ENCODE measurements around the gene CLDN2.

The CLDN2 gene

DNA sequence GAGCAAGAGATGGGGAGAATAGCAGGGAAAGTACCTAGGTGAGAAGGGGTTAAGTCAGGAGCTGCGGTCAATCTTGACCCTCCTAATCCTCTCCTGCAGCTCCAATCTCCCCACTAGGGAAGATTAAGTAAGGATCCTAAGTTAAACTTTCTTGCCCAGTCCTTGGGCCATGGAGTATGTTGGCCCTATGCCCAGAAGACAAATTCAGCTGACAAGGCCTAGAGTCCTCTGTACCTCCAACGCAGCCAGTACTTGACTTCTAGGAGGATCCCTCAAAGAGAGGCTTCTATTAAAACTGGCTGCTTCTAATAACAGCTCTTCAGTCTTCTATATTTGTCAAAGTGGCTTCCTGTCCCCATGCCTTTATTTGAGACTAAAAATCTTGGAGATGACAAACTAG lies 1.4 kb downstream of the CLDN2 start:
- no peak for DNase-seq (ENCODE audit: low spot score)

DNA sequence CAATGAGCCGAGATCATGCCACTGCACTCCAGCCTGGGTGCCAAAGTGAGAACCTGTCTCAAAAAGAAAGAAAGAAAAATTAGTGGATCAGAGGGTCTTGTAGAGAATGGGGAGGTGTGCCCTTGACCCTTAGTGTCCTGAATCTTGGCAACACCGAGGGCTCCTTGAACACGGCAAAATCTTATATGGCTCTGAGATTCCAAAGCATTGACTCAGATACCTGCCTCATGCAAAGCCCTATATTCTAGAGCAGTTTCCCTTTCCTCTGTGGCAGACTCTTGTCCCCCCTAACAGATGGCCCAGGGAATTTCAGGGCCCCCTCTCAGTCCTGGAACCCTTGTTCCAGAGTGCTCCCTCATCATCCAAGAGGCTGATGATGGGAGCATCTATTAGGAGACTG lies 6.8 kb downstream of the CLDN2 start:
- DNase-seq (ENCODE audit: low spot score) = no peak

DNA sequence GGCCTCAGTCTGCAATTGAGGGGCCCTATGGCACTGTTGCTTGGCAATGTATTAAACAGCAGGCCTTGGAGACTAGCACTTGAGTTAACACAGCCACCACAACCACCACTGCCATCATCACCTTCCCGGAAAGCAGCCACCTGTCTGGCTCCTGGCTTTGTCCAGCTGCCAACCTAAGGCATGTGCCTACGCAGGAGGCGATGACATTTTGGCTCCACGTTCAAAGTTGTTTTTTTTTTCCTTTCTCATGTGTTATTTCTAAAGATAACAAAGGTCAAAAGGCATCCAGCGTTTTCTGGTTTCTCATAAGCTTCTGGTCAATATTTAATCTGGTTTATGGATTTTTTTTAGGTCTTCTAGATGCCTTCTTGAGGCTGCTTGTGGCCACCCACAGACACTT lies 7.5 kb downstream of the CLDN2 start:
- no peak for DNase-seq (ENCODE audit: low spot score)

DNA sequence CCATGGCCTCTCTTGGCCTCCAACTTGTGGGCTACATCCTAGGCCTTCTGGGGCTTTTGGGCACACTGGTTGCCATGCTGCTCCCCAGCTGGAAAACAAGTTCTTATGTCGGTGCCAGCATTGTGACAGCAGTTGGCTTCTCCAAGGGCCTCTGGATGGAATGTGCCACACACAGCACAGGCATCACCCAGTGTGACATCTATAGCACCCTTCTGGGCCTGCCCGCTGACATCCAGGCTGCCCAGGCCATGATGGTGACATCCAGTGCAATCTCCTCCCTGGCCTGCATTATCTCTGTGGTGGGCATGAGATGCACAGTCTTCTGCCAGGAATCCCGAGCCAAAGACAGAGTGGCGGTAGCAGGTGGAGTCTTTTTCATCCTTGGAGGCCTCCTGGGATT lies 8.0 kb downstream of the CLDN2 start:
- DNase-seq (ENCODE audit: low spot score) = no peak

DNA sequence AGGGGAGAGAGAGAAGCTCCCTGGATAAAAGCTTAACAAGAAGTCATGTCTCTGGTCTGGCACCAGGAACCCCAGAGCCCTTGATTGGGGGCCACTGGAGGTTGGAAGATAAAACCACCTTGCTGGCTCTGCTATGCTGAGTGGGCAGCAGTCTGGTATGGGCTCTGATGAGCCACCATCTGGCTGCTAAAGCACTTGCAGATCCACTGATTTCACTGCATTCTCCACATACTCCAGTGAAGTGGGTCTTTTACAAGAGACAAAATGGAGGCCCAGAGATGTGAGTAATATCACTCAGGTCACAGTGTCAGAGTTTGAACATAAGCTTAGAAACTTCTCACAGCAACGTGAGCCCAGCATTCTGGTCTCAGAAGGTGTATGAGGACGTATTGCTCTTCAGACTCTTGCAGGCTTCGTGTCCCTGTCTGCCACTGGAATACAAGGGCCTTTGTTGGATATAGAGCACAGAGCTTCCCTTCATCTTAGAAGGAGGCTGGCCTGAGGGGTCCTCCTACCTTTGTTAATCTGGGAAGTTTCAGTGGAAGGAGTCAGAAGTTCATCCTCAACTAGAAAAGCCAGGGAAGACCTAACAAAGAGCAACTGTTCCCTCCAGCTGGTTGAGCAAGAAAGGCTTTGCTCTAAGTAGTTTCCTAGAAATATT lies 11.8 kb downstream of the CLDN2 start:
- no peak for DNase-seq (ENCODE audit: low spot score)

DNA sequence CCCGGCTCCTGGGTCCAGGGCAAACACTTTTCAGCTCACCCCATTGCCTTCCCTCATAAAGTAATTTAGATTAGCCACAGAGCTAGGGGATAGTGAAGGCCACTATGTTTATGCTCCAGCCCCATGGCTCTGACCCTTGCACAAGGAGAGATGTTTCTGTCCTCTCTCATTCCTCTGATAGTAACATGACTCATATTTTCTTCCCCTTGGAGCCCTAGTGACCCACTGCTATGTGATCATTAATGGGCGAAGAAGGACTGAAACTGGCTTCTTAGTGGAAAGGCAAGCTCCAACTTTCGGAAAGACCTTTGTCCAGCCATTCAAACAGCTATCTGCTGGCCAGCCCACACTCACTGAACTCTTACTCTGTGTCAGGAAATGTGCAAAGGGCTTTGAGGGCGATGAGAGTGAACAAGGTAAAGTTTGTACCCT lies 12.3 kb downstream of the CLDN2 start:
- no peak for DNase-seq (ENCODE audit: low spot score)

DNA sequence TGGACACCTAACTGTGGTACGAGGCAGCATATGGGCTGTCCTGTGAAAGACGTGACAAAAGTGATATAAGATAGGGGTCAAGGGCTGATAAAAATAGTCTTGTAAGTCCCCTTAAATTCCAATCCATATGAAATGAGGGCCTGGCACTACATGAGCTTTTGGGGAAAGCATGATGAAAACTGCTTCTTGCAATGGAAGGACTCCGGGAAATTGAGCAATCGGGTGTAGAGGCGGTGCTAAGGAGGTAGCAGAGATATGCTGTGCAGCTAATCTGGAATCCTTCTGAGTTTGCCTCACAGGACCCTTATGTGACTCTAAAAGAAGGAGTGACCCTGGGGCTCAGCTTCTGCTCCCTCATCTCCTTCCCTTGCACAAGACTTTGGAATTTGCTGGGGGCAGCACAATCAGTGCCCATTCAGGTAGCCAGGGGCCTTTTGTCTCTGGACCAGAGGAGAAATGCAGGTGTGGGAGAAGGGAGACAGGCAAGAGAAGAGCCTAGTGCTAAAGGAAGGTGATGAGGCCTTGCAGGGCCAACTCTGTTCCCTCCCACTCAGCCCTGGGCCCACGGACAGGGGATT lies 12.8 kb downstream of the CLDN2 start:
- no peak for DNase-seq (ENCODE audit: low spot score)

DNA sequence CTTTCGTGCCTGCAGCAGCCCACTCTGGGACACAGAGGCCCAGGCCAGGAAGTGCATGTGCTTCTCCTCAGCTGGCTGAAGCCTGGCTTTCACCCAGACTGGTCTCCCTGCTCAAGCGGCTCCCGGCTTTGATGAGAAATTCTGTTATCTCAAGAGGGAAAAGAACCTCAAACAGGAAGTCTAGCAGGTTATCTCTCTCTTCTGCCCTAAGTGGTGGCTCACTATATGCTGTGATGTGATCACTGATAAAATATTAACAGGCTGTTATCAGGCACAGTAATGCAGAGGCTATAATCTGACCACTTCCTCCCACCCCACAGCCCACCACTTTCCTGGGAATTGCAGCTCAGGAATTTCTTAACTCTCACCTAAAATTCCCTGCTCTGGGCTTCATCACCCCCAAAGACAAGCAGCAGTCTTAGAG lies 13.3 kb downstream of the CLDN2 start:
- no peak for DNase-seq (ENCODE audit: low spot score)

DNA sequence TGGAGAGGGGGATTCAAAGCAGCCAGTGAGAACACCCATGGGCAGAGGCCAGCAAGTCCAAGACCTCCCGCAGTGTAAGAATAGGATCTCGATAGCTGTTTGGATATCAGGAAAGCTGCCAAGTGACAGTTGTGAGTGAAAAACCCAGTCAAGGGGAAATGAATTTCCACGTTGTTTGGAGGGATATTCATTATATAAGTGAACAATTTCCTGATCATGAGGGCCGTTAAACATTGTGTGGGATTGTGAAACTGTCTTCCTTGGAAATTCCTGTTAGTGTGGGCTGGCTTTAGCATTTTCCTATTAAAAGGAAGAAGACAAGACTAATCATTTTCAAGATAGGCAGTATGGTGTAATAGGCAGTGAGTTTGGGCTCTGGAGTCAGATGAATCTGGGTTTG lies 15.0 kb downstream of the CLDN2 start:
- DNase-seq (ENCODE audit: low spot score) = no peak

DNA sequence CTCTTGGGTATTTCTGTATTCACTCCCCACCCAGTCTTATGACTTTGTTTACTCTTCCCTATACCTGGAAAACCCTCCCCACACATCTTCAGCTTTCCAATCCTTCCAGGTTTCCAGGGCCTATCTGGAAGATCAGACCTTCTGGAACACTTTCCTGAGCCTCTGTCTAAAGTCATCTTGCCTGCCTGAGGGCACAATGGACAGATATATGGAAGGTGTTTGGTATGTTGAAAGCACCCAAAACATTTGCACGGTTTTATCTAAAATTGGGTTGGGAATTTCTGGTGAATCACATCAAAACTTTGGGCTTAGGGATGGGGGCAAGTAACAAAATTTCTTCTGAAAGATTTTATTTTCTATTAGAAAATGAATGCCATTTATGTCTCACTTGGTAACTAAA lies 16.0 kb downstream of the CLDN2 start:
- DNase-seq (ENCODE audit: low spot score) = no peak

DNA sequence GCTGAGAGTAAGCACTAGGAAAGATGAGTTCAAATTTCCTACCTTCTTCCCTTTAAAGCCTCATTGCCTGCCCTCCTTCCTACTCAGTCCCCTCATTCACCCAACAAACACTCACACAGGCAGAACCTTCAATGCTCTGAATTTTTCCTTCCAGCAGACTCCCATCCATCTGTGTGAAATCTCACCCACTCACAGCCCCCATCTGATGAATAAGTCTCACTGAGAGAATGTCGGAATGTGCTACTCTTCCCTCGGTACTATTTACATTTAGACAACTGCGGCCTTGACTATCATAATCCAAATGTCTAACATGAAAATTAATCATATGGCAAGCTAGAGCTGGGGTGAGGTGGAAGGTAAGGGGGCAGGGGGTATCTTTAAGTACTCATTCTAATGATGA lies 19.4 kb downstream of the CLDN2 start:
- no peak for DNase-seq (ENCODE audit: low spot score)

DNA sequence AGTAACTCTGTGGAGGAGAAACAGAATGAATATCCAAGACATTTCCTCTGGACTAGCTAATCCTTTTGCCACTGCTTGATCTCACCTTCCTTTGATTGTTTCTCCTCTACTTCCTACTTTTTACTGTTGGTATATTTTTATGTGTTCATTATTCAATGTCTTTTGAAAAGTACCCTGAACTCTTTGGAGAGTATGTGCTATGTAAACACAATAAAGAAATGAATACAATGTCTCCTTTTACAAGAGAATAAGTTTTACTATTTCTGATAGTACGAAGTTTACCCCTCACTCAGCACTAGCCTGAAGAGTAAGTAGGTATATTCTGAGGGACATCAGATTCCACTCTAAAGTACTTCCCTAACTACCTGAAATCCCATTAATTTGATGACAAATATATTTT lies 19.9 kb downstream of the CLDN2 start:
- no peak for DNase-seq (ENCODE audit: low spot score)

DNA sequence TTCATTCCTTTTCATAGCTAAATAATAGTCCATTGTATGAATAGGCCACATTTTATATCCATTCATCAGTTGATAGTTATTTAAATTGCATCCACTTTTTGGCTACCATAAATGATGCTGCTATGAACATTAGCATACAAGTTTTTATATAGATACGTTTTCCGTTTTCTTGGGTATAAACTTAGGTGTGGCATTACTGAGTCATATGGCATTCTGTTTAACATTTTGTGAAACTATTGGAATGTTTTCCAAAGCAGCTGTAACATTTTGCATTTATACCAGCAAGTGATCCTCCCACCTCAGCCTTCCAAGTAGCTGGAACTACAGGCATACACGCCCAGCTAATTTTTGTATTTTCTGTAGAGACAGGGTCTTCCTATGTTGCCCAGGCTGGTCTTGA lies 26.3 kb downstream of the CLDN2 start:
- DNase-seq (ENCODE audit: low spot score) = no peak

DNA sequence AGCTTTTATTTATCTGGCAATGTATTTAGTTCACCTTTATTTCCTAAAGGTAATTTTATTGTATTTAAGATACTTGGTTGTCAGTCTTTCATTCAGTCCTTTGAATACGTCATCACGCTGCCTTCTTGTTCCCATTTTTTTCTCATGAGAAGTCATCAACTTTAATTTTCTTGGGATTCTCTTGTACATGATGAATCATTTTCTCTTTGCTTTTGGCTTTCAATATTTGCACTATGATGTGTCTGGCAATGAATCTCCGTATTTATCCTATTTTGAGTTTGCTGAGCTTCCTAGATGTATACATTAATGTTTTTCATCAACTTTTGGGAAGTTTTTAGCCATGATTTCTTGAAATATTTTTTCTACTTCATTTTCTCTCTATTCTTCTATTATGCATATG lies 28.4 kb downstream of the CLDN2 start:
- DNase-seq (ENCODE audit: low spot score) = no peak

DNA sequence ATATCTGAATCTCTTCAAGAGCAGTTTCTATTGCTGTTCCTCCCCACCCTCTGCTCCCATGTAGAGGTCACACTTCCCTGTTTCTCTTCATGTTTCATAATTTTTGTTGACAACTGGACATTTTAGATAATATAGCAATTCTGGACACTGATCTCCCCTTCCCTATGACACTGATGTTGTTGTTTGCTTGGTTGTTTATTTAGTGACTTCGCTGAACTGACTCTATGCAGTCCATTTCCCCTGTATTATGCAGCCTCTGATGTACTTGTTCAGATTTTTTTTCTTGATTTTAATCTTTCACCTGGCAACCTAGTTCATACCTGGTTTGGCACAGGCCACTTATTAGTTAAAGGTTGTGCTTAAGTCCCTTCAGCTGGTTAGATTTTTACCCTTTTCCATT lies 29.2 kb downstream of the CLDN2 start:
- no peak for DNase-seq (ENCODE audit: low spot score)

DNA sequence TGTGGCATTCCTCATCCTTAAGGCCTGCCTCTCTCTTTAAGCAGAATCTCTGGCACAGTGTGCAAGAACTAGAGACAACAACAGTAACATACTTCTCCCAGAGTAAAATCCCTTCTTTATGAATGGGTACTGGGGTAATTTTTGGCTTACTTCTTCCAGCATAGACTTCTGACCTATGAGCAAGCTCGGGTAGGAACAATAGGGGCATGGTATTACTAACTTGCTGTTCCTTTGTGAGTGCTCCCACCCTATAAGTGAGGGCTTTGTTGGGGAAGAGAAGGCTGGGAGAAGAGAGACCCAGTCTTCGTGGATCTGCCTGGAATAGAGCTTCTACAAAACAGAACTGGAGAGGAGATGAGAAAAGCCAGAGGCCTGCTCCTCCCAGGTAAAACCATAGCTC lies 30.2 kb downstream of the CLDN2 start:
- DNase-seq (ENCODE audit: low spot score) = no peak

DNA sequence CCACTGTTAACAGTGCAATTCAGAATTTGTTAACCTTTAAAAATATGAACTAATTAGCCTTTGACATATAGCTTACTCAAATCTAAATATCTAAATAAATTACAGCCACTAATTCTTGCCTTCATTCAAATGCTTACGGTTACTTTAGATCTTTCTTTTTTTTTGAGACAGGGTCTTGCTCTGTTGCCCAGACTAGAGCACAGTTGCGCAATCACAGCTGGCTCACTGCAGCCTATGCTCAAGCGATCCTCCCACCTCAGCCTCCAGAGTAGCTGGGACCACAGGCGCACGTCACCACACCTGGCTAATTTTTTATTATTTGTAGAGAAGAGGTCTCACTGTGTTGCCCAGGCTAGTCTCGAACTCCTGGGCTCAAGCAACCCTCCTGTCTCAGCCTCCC lies 31.0 kb downstream of the CLDN2 start:
- no peak for DNase-seq (ENCODE audit: low spot score)

DNA sequence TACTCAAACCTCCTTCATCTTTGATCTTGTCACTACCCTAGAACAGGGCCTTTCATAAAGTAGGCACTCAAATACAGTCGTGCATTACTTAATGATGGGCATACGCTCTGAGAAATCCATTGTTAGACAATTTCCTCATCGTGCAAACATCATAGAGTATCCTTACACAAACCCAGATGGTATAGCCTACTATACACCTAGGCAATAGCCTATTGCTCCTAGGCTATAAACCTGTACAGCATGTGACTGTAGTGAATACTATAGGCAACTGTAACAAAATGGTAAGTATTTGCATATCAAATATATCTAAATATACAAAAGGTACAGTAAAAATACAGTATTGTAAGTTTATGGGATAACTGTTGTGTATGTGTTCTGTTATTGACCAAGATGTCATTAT lies 31.9 kb downstream of the CLDN2 start:
- no peak for DNase-seq (ENCODE audit: low spot score)

DNA sequence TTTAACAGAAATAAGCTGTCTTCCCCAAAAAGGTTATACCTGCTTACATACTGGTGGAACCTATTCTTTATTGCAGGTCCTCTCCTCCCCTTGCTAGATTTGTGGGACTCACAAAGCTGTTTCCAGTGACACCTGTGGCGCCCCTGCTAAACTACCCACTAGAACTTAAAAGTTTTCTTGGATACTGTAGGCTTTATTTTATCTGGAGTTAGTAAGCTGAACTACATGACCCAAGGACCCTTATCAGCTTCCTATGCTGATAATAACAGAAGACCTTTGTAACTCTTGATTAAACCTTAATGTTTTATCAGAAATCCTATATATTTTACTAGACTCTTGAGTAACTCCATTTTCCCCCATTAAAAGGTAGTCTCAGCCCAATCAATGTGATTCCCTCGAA lies 32.3 kb downstream of the CLDN2 start:
- no peak for DNase-seq (ENCODE audit: low spot score)

DNA sequence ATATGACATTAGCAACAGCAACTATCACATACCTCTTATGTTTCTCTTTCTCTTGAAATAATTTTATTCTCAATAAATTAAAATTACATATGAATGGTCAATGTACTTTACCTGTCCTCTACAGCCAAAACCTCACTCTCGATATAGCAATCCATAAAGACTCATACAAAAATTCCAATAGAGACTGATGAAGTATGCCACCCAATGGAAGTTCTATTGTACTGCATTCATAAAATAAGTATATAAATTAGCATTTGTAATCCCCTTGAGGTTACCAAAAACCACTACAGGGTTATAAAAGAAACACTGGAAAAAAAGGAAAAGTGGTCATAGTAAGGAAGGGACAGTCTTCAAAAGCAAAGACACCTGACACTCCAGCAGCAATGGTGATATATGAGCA lies 32.8 kb downstream of the CLDN2 start:
- DNase-seq (ENCODE audit: low spot score) = no peak

DNA sequence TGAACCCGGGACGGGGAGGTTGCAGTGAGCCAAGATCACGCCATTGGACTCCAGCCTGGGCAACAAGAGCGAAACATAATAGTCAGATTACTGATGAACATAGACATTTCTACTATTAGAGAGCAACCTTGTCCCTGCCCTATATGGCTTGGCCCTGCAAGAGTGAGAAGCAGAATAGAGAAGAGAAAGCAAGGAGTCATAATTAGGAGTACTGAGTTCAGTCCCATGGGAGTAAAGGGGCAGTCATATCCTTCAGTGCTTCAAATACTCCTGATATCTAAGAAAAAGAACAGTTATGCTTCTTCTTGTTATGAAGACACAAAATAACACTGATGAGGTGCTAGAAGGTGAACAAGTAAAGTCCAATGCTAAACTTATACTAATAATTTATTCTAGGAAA lies 33.8 kb downstream of the CLDN2 start:
- DNase-seq (ENCODE audit: low spot score) = no peak

DNA sequence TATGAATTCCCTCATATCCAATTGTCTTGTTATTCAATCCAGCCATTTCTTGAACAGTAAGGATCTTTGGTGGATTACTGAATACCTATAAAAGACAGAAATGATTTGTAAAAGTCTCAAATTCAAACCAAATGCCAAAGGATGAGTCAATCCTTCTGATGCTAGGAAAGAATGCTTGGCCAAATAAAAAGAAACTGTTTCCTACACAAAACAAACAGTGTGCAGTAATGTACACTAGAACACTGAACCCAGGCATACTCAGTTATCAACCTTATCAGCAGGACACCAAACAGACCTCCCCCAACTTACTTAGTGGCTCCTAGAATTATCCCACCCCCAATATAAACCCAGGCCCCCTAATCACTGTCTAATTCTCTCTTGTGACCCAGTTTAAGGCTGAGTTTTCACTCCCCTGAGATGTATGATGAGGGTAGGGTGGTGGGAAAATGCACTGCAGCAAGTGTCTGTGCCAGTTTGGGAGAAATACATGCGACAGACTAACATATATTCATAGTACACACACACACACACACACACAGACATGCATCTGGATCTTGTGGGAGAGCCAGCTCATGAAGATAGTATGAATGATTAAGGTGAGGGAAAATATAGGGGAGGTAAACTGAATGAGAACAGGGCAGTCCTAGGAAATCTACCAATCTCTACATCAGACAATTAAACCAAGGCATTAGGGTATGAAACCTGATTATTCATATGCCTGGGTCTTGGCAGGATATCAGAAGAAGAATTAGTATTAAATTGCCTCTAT lies 35.0 kb downstream of the CLDN2 start:
- DNase-seq (ENCODE audit: low spot score) = no peak

DNA sequence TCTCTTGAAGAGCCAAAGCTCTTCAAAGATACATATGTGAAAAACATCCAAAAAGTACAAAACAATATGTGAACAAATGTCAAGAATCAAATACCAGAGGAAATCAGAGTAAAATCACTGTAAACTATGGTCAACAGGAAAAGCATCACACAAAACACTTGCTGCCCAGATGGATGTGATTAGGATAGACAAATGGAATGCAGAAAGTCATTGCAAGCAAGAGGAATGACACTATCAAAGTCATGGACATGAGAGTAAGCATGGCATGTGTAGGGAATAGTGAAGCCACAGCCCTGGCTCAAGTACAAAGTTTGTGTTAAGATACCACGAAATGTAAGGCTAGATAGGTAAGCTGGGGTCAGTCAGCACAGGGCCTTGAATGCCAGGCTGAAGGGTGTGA lies 37.7 kb downstream of the CLDN2 start:
- DNase-seq (ENCODE audit: low spot score) = no peak

DNA sequence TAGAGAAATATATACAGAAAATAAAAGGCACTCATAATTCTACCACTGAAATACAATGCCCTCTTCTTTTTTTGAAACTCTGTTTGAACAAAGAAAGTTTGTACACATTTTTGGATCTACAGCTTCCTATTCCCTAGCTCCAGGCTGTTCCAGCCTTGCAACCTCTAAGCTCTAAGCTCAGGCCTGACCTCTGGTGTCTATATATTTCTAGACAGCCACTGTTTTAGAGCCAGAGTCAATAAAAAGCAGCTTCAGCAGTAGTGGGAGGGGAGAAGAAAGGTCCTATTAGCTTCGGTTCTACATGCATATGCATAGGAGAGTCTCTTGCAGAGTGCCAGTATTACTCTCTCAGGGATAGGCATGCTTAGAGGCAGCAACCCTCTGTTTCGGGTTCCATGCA lies 39.7 kb downstream of the CLDN2 start:
- DNase-seq (ENCODE audit: low spot score) = no peak
